Stimulated activated CD4-positive, alpha-beta T cell treated with anti-CD3 and anti-CD28 coated beads, Interleukin-12 subunit alpha, Interleukin-12 subunit beta, amount 100 ng/mL, for 48 hours (primary cell): ENCODE results near the gene TSPAN8.
"Not testable (repeated sequence)": the region's sequence is repeated elsewhere in the genome, so short reads cannot be mapped to it uniquely, and the experiment has no call there.

ENCODE experiments used
- DNase-seq, 3 donors: peaks; one replicate each; pipeline ENCODE4 v3.0.0-alpha.2; 2020; ENCODE audit warnings: low read depth in 2 of 3, low spot score in 1 of 3

TSPAN8 gene

GRCh38 chr12:71164568-71165197, 6.9 kb upstream of the TSPAN8 start:
- DNase-seq: no peak

GRCh38 chr12:71164166-71164565, 6.4 kb upstream of the TSPAN8 start:
- no peak for DNase-seq

- DNase-seq: no peak
Measured at GRCh38 chr12:71162832-71163763, 5.3 kb upstream of the TSPAN8 start.

- DNase-seq: no peak
Measured at GRCh38 chr12:71161591-71161990, 3.8 kb upstream of the TSPAN8 start.

- DNase-seq: no peak
Measured at GRCh38 chr12:71160585-71160984, 2.8 kb upstream of the TSPAN8 start.

GRCh38 chr12:71159878-71160277, 2.1 kb upstream of the TSPAN8 start:
- DNase-seq: no peak

- no peak for DNase-seq
Measured at GRCh38 chr12:71159264-71159663, 1.5 kb upstream of the TSPAN8 start.

GRCh38 chr12:71158361-71158882, 623 bp upstream of the TSPAN8 start:
- no peak for DNase-seq

- no peak for DNase-seq
Measured at GRCh38 chr12:71155225-71155624, 2.6 kb downstream of the TSPAN8 start.

- DNase-seq: no peak
Measured at GRCh38 chr12:71152851-71153250, 4.9 kb downstream of the TSPAN8 start.

GRCh38 chr12:71150041-71150440, 7.8 kb downstream of the TSPAN8 start:
- not testable (repeated sequence) for DNase-seq

- DNase-seq: no peak
Measured at GRCh38 chr12:71144682-71145081, 13.1 kb downstream of the TSPAN8 start.

GRCh38 chr12:71142956-71143355, 14.8 kb downstream of the TSPAN8 start:
- DNase-seq: no peak

GRCh38 chr12:71142016-71142415, 15.8 kb downstream of the TSPAN8 start:
- no peak for DNase-seq

GRCh38 chr12:71141378-71141926, 16.3 kb downstream of the TSPAN8 start:
- DNase-seq: no peak

GRCh38 chr12:71139153-71139735, 18.6 kb downstream of the TSPAN8 start:
- DNase-seq: no peak

GRCh38 chr12:71138011-71138410, 19.8 kb downstream of the TSPAN8 start:
- no peak for DNase-seq

- DNase-seq: no peak
Measured at GRCh38 chr12:71135812-71136176, 22.0 kb downstream of the TSPAN8 start.

- no peak for DNase-seq
Measured at GRCh38 chr12:71135077-71135811, 22.6 kb downstream of the TSPAN8 start.

- no peak for DNase-seq
Measured at GRCh38 chr12:71134405-71134804, 23.4 kb downstream of the TSPAN8 start.

- no peak for DNase-seq
Measured at GRCh38 chr12:71130521-71131069, 27.2 kb downstream of the TSPAN8 start.
